Psoas muscle (tissue), 8 donors: ENCODE results near the gene ACSL6. TPM values are rescaled to one million over a fixed set of nuclear protein-coding genes. Genes with fewer than 3 reads are reported as not detected.
A peak's percentile ranks its signal among the peaks of the same experiment; 100 is the strongest.

Source experiments
- ATAC-seq, 4 donors: fragments of 200-7000 bp; cut with Tn5 transposase; one replicate each; pipeline ENCODE4 v1.9.1; 2020; ENCODE audit warnings: moderate library complexity in 3 of 4, mild to moderate bottlenecking in 2 of 4
- DNase-seq, 2 donors: peaks; one replicate each; pipeline ENCODE4 v3.0.0-alpha.2; 2020
- H3K27ac ChIP-seq: fragments of 200-600 bp; one replicate; pipeline ENCODE4 v1.8.0; 2022
- H3K27me3 ChIP-seq, 3 donors: fragments of 200-600 bp in 1 of 3; one replicate each; pipeline versions ENCODE4 v1.6.1 to v1.8.0; 2013 to 2022; ENCODE audit warnings: low read length in 2 of 3, mild to moderate bottlenecking in 2 of 3, moderate library complexity in 1 of 3; ENCODE audit not compliant: insufficient read depth in 3 of 3
- H3K36me3 ChIP-seq, 2 donors: fragments of 200-600 bp in 1 of 2; one replicate each; pipeline versions ENCODE4 v1.6.1 to v1.8.0; 2013 to 2022; ENCODE audit warnings: low read depth in 1 of 2, mild to moderate bottlenecking in 1 of 2, moderate library complexity in 1 of 2; ENCODE audit not compliant: insufficient read depth in 1 of 2
- H3K4me1 ChIP-seq: fragments of 200-600 bp; one replicate; pipeline ENCODE4 v1.8.0; 2022
- H3K4me3 ChIP-seq: fragments of 200-600 bp; one replicate; pipeline ENCODE4 v1.8.0; 2022; ENCODE audit warnings: mild to moderate bottlenecking
- H3K9me3 ChIP-seq: fragments of 200-600 bp; one replicate; pipeline ENCODE4 v1.8.0; 2022
- WGBS, 3 donors: extraction: QIAGEN DNeasy Blood & Tissue Kit; methylation state at CpG; one replicate each; pipeline versions ENCODE4 v1.1.6 to v1.1.7; 2013; 5-methylcytosine and 5-hydroxymethylcytosine counted together
- intact Hi-C, 2 donors: fragments of 100-400 bp; cut with DNase I; formaldehyde crosslinking; loops; one replicate each; pipeline versions ENCODE4 v1.11.0 to v1.14.2; 2022
- polyA plus RNA-seq, 3 donors: library from polyadenylated mRNA; stranded (reverse); fragments of 200-250 nt; gene quantifications; one replicate each; pipeline ENCODE4 v1.2.3, GENCODE V29; 2013
- total RNA-seq, 4 donors: library from RNA; stranded (reverse); fragmentation: NEBNext Ultra II Directional in 2 of 4; extraction: Animal tissue kit (Norgen Biotek cat#: 25700) in 2 of 4; gene quantifications; one replicate each; pipeline versions ENCODE4 v1.2.1 to v1.2.4, GENCODE V29; 2021 to 2023
- TF ChIP-seq, protein P1 (sequence below): fragments of 200-600 bp; IDR thresholded peaks from one replicate; pipeline ENCODE4 v1.8.0; 2022; ENCODE audit warnings: antibody characterized with exemption
- donor health status: healthy with polysubstance abuse.
- donor health status: DM: no; HTN: no; CAD: no; lungs with moderate emphysema.
- donor health status: Bipolar disorder and iron deficiency.
- donor health status: healthy.
- donor health status: DM: yes; HTN: yes; CAD: no.
- donor health status: DM: no; HTN: no; CAD: no.
- donor health status: DM: no; HTN: no; CAD: no.
- donor health status: DM: yes; HTN: yes; CAD: no.

The ACSL6 gene
- total and polyA plus RNA-seq, 7 donors: 0.12 to 2.2 (median 0.52) TPM

DNA sequence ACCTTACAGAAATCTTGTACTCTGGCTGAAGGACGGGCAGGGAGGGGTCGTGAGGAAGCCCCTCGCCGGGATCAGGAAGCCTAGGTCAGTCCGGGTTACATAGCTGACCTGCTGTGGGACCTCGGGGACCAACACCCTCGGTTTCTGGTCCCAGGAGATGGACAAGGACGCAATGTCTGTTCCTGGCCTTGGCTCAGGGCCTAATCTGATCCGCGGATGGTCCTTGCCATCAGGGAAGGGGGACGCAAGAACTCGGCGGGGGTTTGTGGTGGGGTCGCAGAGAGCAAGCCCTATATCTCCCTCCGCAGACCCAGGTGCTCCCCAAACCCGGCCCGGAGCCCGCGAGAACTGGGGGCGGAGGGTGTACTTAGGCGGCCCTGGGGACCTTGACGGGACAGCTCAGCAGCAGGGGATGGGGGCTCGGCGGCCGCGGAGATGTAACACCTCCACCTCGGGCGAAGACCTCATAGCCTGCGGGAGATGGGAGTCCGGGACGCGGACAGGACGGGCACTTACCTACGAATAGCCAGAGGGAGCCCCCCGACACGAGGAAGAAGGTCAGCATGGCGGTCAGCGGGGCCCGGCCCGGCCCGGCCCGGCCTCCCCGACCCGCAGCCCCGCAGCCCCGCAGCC lies 353 bp downstream of the ACSL6 start:
- peak overlapping the region; percentile 79 for H3K4me3 ChIP-seq
- no peaks in the 10 kb centered on the region for H3K9me3 ChIP-seq
- intact Hi-C loops: no loop called here
- no peak for DNase-seq
- no peak overlapping the region for H3K27ac ChIP-seq
- H3K4me1 ChIP-seq: peaks cover 27% of the 10 kb centered on the region
- no peaks in the 10 kb centered on the region for H3K27me3 ChIP-seq
- H3K36me3 ChIP-seq: no peaks in the 10 kb centered on the region
- WGBS, 3 donors: 2 to 4% (median 3%) methylated on average over 27 to 46 of the region's 46 CpGs
- no peak for ATAC-seq
- TF ChIP-seq, protein P1, sequence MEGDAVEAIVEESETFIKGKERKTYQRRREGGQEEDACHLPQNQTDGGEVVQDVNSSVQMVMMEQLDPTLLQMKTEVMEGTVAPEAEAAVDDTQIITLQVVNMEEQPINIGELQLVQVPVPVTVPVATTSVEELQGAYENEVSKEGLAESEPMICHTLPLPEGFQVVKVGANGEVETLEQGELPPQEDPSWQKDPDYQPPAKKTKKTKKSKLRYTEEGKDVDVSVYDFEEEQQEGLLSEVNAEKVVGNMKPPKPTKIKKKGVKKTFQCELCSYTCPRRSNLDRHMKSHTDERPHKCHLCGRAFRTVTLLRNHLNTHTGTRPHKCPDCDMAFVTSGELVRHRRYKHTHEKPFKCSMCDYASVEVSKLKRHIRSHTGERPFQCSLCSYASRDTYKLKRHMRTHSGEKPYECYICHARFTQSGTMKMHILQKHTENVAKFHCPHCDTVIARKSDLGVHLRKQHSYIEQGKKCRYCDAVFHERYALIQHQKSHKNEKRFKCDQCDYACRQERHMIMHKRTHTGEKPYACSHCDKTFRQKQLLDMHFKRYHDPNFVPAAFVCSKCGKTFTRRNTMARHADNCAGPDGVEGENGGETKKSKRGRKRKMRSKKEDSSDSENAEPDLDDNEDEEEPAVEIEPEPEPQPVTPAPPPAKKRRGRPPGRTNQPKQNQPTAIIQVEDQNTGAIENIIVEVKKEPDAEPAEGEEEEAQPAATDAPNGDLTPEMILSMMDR: no peak

DNA sequence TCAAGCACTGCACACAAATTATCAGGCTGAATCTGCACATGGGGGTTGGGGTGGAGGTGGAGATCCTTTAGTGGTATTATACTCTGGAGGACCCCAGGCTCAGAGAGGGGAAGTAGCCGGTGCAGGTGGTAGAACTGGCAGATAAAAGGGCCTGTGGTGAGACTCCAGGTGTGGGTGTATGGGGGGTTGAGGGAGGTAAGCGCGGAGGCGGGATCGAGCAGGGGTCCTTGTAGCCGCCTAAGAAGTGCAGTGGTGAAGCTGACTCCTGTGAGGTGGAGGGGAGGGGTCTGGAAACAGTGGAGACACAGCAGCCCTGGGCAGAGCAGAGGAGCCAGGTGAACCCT lies 841 bp downstream of the ACSL6 start:
- Histone ChIP-seq H3K9me3 (no peaks in the 10 kb centered on the region), H3K27me3 (no peaks in the 10 kb centered on the region), H3K27ac (no peak overlapping the region), H3K4me1 (peaks cover 27% of the 10 kb centered on the region), H3K4me3 (peak overlapping the region; percentile 79), H3K36me3 (no peaks in the 10 kb centered on the region)
- WGBS, 3 donors: 53 to 65% (median 59%) methylated on average over 6 of the region's 6 CpGs
- intact Hi-C loops: no loop called here
- peak in 1 of 2 donors; percentile 30 for DNase-seq
- ATAC-seq: no peak
- TF ChIP-seq, protein P1: no peak

DNA sequence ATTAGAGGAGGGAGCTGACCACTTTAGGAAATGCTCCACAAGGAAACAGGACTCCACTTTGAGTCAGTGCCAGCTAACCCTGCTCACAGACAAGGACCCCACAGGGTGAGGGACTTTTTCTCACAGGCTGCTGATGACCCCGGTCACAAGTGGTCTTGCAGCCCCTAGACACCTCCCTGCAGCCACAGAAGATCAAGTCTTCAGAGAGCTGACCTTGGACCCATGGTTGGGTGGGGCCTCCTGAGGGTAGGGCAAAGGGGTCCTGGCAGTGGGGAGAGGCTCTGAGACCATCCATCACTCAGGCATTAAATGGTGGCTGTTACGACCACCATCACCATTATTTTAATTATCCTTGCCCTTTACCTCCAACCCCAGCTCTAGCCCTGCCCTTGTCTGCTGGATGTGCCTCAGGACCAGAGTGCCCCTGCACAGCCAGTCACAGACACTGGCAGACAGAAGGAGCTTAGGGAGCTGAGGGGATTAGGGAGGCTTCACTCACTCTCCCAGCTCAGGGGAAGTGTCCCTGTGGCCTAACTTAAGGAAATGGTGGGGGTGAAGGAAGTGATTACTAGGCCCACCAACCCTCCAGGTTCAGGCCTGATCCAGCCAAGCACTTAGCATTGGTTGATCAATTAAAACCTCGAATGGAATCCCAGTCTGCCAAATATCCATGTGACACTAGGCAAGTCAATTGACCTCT lies 1.6 kb downstream of the ACSL6 start:
- ATAC-seq: no peak
- peak in 1 of 2 donors; percentile 28 for DNase-seq
- H3K4me1 ChIP-seq: peaks cover 27% of the 10 kb centered on the region
- no peak overlapping the region for H3K4me3 ChIP-seq
- H3K36me3 ChIP-seq: no peaks in the 10 kb centered on the region
- TF ChIP-seq, protein P1: no peak
- intact Hi-C loops: loop anchor here (2.0 to 10.0 kb wide), 3 partner anchors 198 to 421 kb away; no protein-coding TSS in a partner anchor
- no peaks in the 10 kb centered on the region for H3K9me3 ChIP-seq
- H3K27ac ChIP-seq: no peak overlapping the region
- no peaks in the 10 kb centered on the region for H3K27me3 ChIP-seq
- WGBS, 3 donors: 62 to 79% (median 78%) methylated on average over 3 of the region's 3 CpGs

DNA sequence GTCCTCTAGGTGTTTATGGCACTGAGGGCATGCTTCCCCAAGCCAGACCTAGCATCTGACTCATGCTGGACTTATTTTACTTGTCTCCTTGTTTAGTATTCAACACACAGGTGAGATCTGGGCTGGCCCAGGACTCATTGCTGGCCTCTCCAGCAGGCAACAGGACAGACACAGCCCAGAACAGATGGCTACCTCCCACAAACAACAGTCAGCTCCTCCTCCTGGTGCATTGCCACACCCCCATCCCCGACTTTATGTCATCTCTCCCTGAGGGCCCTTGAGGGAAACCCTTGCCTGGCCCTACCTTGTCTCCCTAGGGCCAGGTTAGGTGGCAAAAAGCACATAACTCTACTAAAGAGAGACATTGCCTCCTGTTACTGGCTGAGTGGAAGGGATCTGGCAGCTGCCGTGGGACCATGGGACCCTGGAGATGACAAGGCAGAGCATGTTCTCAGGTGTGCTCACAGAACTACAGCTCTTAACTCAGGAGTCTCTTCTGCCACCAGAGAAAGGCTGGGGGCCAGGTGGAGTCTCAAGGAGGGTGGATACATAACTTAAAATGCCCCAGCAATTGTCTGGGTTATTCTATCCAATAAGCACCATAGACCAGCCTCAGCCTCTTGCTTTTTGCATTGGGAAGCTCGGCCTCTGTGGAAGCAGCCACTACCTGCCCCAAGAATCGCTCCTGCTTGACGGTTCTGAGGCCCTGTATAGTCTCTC lies 2.3 kb downstream of the ACSL6 start:
- H3K36me3 ChIP-seq: no peaks in the 10 kb centered on the region
- H3K9me3 ChIP-seq: no peaks in the 10 kb centered on the region
- no peaks in the 10 kb centered on the region for H3K27me3 ChIP-seq
- no peak overlapping the region for H3K4me3 ChIP-seq
- DNase-seq (peak in 1 of 2 donors; percentile 34), ATAC-seq (peak in 1 of 4 donors; percentile 32)
- intact Hi-C loops: loop anchor here (1.0 to 10.0 kb wide), 4 partner anchors 197 to 420 kb away; no protein-coding TSS in a partner anchor
- WGBS, 3 donors: 63 to 70% (median 70%) methylated on average over 5 of the region's 5 CpGs
- no peak overlapping the region for H3K27ac ChIP-seq
- TF ChIP-seq, protein P1: no peak
- peaks cover 27% of the 10 kb centered on the region for H3K4me1 ChIP-seq
